A673 (cell line): Measurements from ENCODE around the gene MITF.

ENCODE experiments used
- EZH2 ChIP-seq: fragments of 200-600 bp; sonication (generic); IDR thresholded peaks from 2 replicates; pipeline ENCODE4 v1.6.1; 2017; ENCODE audit warnings: borderline replicate concordance, low read depth, mild to moderate bottlenecking, mixed read lengths, antibody characterized with exemption, low read length; ENCODE audit not compliant: poor library complexity, severe bottlenecking
- TF ChIP-seq, protein P1 (sequence below): fragments of 300-800, 200-600 bp; sonication (generic); conservative IDR thresholded peaks from 2 replicates; pipeline ENCODE4 v1.5.1; 2017; ENCODE audit warnings: low read depth, mild to moderate bottlenecking, antibody characterized with exemption, low read length, moderate library complexity, mixed read lengths

DNA sequence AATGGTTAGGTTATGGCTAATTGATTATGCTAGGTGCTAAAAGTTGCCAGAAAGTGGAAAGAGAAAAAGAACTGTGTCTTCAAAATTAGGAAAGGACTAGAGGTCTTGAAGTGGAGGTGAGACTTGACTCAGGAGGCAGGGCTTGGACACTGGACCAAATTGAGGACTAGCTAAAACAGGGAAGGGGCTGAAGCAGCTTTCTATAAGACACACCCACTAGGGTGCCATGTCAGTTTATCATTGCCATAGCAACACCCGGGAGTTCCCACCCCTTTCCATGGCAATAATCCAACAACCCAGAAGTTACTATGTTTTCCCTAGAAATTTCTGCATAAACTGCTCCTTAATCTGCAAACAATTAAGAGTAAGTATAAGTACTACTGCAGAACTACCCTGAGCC, 42.9 kb upstream of the MITF start:
- TF ChIP-seq, protein P1, sequence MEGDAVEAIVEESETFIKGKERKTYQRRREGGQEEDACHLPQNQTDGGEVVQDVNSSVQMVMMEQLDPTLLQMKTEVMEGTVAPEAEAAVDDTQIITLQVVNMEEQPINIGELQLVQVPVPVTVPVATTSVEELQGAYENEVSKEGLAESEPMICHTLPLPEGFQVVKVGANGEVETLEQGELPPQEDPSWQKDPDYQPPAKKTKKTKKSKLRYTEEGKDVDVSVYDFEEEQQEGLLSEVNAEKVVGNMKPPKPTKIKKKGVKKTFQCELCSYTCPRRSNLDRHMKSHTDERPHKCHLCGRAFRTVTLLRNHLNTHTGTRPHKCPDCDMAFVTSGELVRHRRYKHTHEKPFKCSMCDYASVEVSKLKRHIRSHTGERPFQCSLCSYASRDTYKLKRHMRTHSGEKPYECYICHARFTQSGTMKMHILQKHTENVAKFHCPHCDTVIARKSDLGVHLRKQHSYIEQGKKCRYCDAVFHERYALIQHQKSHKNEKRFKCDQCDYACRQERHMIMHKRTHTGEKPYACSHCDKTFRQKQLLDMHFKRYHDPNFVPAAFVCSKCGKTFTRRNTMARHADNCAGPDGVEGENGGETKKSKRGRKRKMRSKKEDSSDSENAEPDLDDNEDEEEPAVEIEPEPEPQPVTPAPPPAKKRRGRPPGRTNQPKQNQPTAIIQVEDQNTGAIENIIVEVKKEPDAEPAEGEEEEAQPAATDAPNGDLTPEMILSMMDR = no peak
- no peak for TF ChIP-seq EZH2
